ENCODE results near the gene PRDM1.

DNA sequence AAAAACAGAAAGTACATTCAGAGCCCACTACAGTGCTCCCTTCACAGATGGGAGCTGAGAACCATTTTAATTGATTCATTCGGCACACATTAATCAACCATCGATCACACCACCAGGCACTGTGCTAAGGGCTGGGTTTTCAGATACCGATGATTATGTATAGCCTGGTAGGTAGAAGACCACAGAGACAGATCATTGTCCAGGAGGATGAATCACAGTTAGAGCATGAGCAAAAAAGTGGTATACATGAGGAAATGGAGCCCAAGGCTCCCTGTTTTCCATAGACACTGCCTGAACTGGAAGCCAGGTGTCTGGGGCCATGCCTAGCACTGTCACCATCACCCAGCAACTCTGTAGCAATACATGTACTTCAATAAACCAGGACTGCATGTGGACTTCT is 9.0 kb upstream of the PRDM1 start:
- TF ChIP-seq, protein P1, sequence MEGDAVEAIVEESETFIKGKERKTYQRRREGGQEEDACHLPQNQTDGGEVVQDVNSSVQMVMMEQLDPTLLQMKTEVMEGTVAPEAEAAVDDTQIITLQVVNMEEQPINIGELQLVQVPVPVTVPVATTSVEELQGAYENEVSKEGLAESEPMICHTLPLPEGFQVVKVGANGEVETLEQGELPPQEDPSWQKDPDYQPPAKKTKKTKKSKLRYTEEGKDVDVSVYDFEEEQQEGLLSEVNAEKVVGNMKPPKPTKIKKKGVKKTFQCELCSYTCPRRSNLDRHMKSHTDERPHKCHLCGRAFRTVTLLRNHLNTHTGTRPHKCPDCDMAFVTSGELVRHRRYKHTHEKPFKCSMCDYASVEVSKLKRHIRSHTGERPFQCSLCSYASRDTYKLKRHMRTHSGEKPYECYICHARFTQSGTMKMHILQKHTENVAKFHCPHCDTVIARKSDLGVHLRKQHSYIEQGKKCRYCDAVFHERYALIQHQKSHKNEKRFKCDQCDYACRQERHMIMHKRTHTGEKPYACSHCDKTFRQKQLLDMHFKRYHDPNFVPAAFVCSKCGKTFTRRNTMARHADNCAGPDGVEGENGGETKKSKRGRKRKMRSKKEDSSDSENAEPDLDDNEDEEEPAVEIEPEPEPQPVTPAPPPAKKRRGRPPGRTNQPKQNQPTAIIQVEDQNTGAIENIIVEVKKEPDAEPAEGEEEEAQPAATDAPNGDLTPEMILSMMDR (conservative IDR thresholded peaks at IDR 0.05) = no peak
- no peak for TF ChIP-seq EZH2 (IDR thresholded peaks at IDR 0.05; ENCODE audit: low read depth)
